ENCODE measurements around the gene EPHB1. TPM values are rescaled to one million over a fixed set of nuclear protein-coding genes. Genes with fewer than 3 reads are reported as not detected.

The EPHB1 gene
- total RNA-seq, 1 experiment from 2014 or later: 0.86 TPM

DNA sequence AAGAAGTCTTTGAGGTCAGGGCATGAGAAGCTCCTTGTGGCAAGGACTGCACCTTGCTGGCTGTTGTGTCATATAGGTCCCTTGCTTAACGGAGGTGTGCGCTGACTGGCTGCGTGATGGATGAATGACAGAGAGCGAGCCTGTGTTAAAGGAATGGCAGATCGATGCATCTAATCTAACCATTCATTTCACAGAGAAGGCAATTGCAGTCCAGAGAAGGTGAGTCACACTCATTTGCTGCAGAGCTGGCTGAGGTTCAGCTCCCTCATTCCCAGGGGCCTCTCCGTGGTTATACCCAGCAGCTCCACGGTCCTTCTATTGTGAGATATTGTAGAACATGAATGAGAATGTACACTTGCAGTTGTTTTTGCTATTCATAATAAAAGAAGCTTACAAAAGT, 289.3 kb downstream of the EPHB1 start:
- Histone ChIP-seq H3K27ac (ENCODE audit: low read depth, low read length) (no peak overlapping the region), H3K27me3 (ENCODE audit: insufficient read depth, low read length) (peaks cover 45% of the 10 kb centered on the region), H3K4me3 (replicated peaks in 1 of 2; ENCODE audit: low read depth in 1 of 2, low read length in 2 of 2) (no peak overlapping the region), H3K9me2 (ENCODE audit: insufficient read depth) (no peaks in the 10 kb centered on the region), H3K4me2 (ENCODE audit: low read length) (no peak overlapping the region), H2AFZ (ENCODE audit: low read depth, low read length, poor library complexity, severe bottlenecking) (no peak overlapping the region), H3K79me2 (ENCODE audit: insufficient read depth, low read length) (no peaks in the 10 kb centered on the region), H3K4me1 (ENCODE audit: control insufficient read depth in 1 of 2, insufficient read depth in 2 of 2, low read length in 2 of 2) (no peaks in the 10 kb centered on the region), H3K9me3 (ENCODE audit: control insufficient read depth in 1 of 2, insufficient read depth in 1 of 2, low read depth in 1 of 2, low read length in 2 of 2) (no peaks in the 10 kb centered on the region), H4K20me1 (ENCODE audit: insufficient read depth) (no peaks in the 10 kb centered on the region), H3K36me3 (ENCODE audit: control insufficient read depth in 1 of 2, insufficient read depth in 2 of 2, low read length in 2 of 2) (no peaks in the 10 kb centered on the region), H3K9ac (ENCODE audit: low read length) (no peak overlapping the region)
- no TSS peak for BruUV-seq (replicated peaks)
- DNase-seq (ENCODE audit: low read depth, low spot score) (no peak), ATAC-seq (no peak)
- ChIA-PET RAD21 (ENCODE audit: low non-redundant PET in 1 of 2, low total read pairs in 2 of 2, uncharacterized antibody in 2 of 2, unreplicated experiment in 2 of 2) (no interaction called here), POLR2A (no interaction called here), CTCF (no interaction called here)
- TF ChIP-seq EGR1 (IDR thresholded peaks at IDR 0.05; ENCODE audit: low read depth) (no peak), RAD21 (IDR thresholded peaks at IDR 0.05; ENCODE audit: low read depth) (no peak), POLR2AphosphoS5 (IDR thresholded peaks at IDR 0.05; ENCODE audit: low read depth, low read length) (no peak), SRF (IDR thresholded peaks at IDR 0.05; ENCODE audit: low read depth) (no peak), MAX (IDR thresholded peaks at IDR 0.05) (no peak), JUND (IDR thresholded peaks at IDR 0.05) (no peak), TCF7L2 (IDR thresholded peaks at IDR 0.05; ENCODE audit: borderline replicate concordance, extremely low read depth, insufficient read depth, insufficient read length) (no peak), YY1 (IDR thresholded peaks at IDR 0.05; ENCODE audit: extremely low read depth, insufficient replicate concordance, low read depth, low read length) (no peak), ZFX (IDR thresholded peaks at IDR 0.05) (no peak), ELF1 (IDR thresholded peaks at IDR 0.05; ENCODE audit: borderline replicate concordance, low read depth) (no peak), FOSL1 (IDR thresholded peaks at IDR 0.05; ENCODE audit: low read depth) (no peak)
- intact Hi-C loops (cut with micrococcal nuclease): no loop called here

DNA sequence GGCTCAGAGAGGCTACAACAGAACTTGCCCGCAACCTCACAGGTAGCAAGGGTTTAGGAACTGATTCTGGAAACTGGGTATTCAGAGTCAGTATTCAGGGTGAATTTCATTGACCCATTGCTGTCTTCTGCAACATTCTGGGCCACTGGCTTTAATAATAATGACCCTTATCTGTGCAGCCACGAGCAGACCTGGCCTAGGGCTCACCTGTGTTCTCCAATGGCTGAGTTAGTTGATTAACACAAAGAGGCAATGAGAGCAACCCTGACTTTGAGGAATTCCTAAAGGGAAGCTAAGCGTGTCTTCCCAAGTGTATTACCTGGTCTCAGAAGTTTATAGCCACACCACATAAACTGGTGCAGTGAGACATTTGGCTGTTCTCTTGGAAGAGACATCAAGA, 289.9 kb downstream of the EPHB1 start:
- ATAC-seq (no peak), DNase-seq (ENCODE audit: low read depth, low spot score) (no peak)
- H3K9ac ChIP-seq (ENCODE audit: low read length): no peak overlapping the region
- ChIA-PET RAD21 (ENCODE audit: low non-redundant PET in 1 of 2, low total read pairs in 2 of 2, uncharacterized antibody in 2 of 2, unreplicated experiment in 2 of 2) (no interaction called here), CTCF (no interaction called here), POLR2A (no interaction called here)
- H3K4me3 ChIP-seq (replicated peaks in 1 of 2; ENCODE audit: low read depth in 1 of 2, low read length in 2 of 2): no peak overlapping the region
- H3K4me1 ChIP-seq (ENCODE audit: control insufficient read depth in 1 of 2, insufficient read depth in 2 of 2, low read length in 2 of 2): no peaks in the 10 kb centered on the region
- H2AFZ ChIP-seq (ENCODE audit: low read depth, low read length, poor library complexity, severe bottlenecking): no peak overlapping the region
- H3K27ac ChIP-seq (ENCODE audit: low read depth, low read length): no peak overlapping the region
- intact Hi-C loops (cut with micrococcal nuclease): no loop called here
- H3K79me2 ChIP-seq (ENCODE audit: insufficient read depth, low read length): no peaks in the 10 kb centered on the region
- peaks cover 47% of the 10 kb centered on the region for H3K27me3 ChIP-seq (ENCODE audit: insufficient read depth, low read length)
- no peaks in the 10 kb centered on the region for H3K9me2 ChIP-seq (ENCODE audit: insufficient read depth)
- H4K20me1 ChIP-seq (ENCODE audit: insufficient read depth): no peaks in the 10 kb centered on the region
- no peaks in the 10 kb centered on the region for H3K36me3 ChIP-seq (ENCODE audit: control insufficient read depth in 1 of 2, insufficient read depth in 2 of 2, low read length in 2 of 2)
- no peaks in the 10 kb centered on the region for H3K9me3 ChIP-seq (ENCODE audit: control insufficient read depth in 1 of 2, insufficient read depth in 1 of 2, low read depth in 1 of 2, low read length in 2 of 2)
- no TSS peak for BruUV-seq (replicated peaks)
- no peak overlapping the region for H3K4me2 ChIP-seq (ENCODE audit: low read length)
- TF ChIP-seq, protein P1, sequence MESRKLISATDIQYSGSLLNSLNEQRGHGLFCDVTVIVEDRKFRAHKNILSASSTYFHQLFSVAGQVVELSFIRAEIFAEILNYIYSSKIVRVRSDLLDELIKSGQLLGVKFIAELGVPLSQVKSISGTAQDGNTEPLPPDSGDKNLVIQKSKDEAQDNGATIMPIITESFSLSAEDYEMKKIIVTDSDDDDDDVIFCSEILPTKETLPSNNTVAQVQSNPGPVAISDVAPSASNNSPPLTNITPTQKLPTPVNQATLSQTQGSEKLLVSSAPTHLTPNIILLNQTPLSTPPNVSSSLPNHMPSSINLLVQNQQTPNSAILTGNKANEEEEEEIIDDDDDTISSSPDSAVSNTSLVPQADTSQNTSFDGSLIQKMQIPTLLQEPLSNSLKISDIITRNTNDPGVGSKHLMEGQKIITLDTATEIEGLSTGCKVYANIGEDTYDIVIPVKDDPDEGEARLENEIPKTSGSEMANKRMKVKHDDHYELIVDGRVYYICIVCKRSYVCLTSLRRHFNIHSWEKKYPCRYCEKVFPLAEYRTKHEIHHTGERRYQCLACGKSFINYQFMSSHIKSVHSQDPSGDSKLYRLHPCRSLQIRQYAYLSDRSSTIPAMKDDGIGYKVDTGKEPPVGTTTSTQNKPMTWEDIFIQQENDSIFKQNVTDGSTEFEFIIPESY (IDR thresholded peaks at IDR 0.05; ENCODE audit: extremely low read depth, insufficient replicate concordance, low read length): no peak
- TF ChIP-seq CEBPB (IDR thresholded peaks at IDR 0.05; ENCODE audit: low read depth) (no peak), ZFX (IDR thresholded peaks at IDR 0.05) (no peak), REST (IDR thresholded peaks at IDR 0.05; ENCODE audit: low read depth) (no peak), FOSL1 (IDR thresholded peaks at IDR 0.05; ENCODE audit: low read depth) (no peak), RAD21 (IDR thresholded peaks at IDR 0.05; ENCODE audit: low read depth) (no peak), YY1 (IDR thresholded peaks at IDR 0.05; ENCODE audit: extremely low read depth, insufficient replicate concordance, low read depth, low read length) (no peak), EZH2phosphoT487 (IDR thresholded peaks at IDR 0.05; ENCODE audit: borderline replicate concordance) (no peak), ELF1 (IDR thresholded peaks at IDR 0.05; ENCODE audit: borderline replicate concordance, low read depth) (no peak), POLR2AphosphoS5 (IDR thresholded peaks at IDR 0.05; ENCODE audit: low read depth, low read length) (no peak), SRF (IDR thresholded peaks at IDR 0.05; ENCODE audit: low read depth) (no peak), MAX (IDR thresholded peaks at IDR 0.05) (no peak)

All from HCT116 (cell line).